Hematopoietic multipotent progenitor cell treated with erythropoietin and hydrocortisone succinate and interleukin-3 and kit ligand, for 15 days (in vitro differentiated cells): Measurements from ENCODE around the gene SLC25A10.

Experiments
- DNase-seq: peaks from one replicate; pipeline ENCODE4 v3.0.0-alpha.2; 2015; ENCODE audit warnings: low spot score

Gene SLC25A10, protein sequence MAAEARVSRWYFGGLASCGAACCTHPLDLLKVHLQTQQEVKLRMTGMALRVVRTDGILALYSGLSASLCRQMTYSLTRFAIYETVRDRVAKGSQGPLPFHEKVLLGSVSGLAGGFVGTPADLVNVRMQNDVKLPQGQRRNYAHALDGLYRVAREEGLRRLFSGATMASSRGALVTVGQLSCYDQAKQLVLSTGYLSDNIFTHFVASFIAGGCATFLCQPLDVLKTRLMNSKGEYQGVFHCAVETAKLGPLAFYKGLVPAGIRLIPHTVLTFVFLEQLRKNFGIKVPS

DNA sequence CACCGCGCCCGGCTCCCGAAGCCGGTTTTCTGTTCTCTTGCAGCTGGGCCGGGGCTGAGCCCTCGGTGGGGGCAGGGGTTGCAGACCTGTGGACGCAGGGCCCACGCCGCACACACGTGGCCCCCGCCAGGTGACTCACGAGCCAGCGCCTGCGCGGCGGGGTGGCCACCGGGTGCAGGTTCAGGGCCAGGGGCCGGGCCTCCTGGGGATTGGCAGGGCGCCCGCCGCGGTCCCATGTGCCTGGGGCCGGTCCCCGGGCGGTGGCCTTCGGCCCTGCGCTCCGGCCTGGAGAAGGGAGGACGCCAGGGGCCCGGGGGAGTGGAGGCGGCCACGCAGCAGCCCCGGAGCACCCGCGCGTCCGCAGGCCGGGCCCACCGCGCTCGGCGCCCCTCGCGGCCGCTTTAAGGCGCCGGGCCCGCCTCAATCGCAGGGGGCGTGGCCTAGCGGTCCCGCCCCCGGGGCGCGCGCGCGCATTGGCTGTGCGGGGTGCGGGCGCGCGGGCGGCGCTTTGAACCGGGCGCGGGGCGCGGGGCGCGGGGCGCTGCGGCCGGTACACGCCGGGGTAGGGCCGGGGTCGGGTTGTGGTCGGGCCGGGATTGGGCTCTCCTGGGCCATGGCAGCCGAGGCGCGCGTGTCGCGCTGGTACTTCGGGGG, at the start of gene SLC25A10:
Gene SLC25A10 (plus strand): TSS at position 471 of the 654 bp plus-strand sequence. CDS start 143 bp downstream, at position 614.
- DNase-seq, result peak; percentile 78

DNA sequence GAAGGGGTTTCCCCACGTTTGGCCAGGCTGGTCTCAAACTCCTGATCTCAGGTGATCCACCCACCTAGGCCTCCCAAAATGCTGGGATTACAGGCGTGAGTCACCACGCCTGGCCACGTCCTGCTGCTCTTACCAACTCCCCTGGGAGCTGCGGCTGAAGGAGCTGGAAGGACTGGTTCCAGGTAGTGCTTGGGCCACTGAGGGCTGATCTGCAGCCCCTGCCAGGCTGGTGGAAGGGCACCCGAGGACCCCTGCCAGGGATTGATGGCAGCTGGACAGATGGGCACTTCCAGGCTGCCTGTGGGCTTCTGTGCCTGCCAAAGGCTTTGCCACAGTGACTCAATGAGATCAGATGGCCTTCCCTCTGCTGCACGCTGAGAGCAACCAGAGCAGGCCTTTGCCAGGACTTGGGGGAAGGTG, 48.0 kb upstream of the SLC25A10 start:
- no peak for DNase-seq

DNA sequence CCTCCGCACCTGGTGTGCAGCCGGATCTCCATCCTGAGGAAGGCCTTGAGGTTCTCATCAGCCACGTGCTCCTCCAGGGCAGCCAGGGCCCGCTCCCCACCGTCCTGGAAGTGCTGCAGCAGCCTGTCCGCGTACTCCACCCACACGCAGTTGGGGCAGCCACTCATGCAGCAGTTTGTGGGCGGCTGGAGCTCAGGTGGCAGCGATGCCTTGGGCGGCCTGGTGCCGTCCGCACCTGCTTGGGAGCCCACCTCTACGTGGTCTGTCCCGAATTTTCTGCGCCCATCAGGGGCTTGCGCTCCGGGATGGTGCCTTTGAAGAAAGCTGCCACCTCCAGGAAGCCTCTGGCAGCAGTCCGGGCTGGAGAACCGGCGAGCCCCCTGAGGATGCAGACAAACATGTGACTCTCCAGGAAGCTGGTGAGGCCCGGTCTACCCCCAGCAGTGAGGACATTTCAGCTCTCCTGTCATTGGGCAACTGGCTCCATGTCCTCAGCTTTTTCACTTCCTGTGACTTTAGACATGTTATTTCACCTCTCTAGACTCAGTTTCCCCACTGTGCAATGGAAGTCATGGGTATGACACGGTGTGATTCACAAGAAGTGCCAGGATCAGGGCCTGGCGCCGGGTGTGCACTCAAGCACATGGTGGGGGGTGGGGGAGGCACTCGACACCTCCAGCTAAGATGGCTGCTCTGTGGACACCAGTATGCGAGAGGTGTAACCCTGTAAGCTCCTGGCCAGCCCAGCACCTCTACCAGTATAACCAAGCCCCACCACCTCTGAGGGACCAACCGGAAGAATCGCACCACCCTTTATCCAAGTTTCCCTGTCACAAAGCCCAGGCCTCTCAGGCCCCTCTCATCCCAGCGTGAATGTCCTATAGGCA, 46.6 kb upstream of the SLC25A10 start:
- peak; percentile 30 for DNase-seq

DNA sequence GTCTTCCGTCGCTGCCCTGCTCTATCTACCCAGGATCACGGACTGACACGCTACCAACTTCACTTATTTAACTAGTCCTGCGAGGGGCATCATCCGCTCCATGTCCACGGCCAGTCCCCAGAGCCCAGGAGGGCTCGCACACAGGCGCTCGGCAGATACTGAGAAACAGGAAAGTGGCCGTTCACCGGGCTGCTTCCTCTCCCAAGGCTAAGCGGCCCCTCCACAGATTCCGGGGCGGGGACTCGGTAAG, 46.1 kb upstream of the SLC25A10 start:
- peak; percentile 15 for DNase-seq

DNA sequence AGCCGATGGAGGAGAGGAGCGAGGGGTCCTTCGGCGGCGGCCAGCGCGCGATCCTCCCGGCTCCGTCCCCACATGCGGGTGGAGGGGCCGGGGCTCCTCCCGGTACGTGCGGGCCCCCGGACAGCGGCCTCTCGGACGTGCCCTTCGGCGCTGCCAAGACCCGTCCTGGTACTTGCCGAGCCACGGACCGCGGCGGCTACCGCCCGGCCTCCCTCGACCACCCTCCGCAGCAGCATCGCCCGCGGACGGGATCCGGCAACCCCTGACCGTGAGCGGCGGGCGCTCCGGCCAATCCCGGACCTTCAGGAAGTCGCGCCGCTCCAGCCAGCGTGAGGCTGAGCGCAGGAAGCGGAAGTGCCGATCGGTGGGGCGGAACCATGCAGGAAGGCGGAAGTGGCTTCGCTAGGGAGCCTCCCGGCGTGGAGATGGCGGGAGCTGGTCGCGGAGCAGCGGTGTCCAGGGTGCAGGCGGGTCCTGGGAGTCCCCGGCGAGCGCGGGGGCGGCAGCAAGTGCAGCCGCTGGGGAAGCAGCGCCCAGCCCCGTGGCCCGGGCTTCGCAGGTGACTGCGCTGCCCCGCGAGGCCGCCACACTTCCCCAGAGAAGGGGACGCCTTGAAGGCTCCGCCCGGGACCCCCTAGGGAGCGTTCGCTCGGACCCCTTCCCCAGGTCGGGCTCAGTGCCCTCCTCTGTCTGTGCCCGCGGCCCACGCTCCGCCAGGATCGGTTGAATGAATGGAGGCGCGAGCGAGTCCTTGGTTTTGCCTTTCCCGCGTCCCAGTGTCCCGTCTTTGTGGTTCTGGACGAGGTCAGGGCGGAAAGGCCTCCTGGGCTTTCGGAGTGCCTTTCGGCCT, 45.5 kb upstream of the SLC25A10 start, which contains the start of the genes CCDC137 and OXLD1:
Gene CCDC137 (plus strand): TSS at position 396 of the 850 bp plus-strand sequence. CDS start 30 bp downstream, at position 426.
Gene OXLD1 (minus strand): TSS at position 264 of the 850 bp plus-strand sequence. CDS start 28 bp downstream, at position 236.
- peak; percentile 94 for DNase-seq

DNA sequence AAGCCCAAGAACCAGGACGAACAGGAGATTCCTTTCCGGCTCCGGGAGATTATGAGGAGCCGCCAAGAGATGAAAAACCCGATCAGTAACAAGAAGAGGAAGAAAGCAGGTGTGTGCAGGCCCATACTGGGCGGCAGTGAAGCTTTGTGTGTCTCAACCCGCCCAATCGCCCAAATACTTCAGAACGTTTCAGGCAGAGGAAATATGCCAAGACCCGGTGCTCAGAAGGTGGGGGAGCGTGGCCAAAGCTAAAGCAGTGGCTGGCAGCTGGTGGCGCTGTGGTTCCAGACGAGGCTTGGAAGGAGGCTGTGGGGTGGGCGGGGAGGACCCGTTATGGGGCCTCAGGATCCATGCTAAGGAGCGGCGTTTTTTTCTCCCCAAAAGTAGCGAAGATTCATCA, 44.3 kb upstream of the SLC25A10 start:
- DNase-seq, result no peak

DNA sequence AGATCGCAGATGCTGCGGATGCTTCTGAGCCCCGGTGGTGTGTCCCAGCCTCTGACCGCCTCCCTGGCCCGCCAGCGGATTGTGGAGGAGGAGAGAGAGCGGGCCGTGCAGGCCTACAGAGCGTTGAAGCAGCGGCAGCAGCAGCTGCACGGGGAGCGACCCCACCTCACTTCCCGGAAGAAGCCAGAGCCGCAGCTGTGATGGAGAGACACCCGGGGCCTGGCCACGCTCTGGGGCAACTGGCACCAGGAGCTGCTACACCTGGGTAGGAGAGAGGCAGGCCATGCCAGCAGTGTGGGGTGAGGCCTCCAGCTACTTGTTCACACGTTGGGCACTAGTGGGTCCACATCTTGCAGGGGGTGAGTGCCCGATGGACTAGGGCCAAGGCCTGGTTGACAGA, 39.6 kb upstream of the SLC25A10 start:
- no peak for DNase-seq

DNA sequence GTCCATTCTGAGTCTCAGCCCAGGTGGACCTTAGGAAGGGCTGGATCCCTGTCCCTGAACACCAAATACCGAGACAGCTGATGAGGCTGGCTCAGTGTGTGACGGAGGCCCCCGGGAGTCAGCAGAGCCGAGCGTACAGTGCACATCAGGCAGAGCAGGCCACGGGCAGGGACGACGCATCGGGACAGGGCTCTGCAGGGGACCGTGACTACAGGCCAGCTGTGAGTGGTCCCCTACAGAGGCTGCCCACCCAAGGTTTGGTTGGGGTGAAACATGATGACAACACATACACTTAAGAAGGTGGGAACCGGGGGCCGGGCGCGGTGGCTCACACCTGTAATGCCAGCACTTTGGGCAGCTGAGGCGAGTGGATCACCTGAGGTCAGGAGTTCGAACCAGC, 39.1 kb upstream of the SLC25A10 start:
- no peak for DNase-seq

DNA sequence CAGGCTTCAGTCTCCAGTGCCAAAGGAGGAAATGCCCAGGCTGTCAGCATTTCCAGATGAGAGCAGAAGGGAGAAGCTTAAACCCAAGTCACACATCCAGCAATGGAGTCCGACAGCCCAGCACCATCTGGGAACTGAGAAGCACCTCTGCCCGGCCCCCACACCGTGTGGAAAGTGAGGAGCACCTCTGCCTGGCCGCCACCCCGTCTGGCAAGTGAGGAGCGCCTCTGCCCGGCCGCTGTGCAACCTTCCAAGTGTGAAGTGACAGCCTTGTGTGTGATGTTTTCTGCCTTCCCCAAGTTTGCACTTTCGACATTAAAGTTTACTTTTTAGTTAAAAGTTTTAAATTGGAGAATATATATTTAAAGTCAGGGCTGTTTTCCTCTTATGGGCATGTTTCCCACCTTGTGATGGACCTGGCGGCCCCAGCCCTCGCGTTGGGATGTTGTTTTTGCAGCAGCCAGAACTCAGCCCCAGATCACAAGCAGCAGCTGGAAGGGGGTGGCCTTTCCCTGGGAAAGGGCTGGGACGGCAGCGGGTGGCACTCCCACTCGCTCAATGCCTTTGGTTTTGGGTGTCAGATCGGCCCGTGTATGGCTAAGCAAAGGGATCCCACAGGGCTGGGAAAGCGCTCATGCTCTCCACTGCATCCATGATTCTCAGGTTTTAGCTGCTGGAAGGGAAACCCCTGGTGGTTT, 38.4 kb upstream of the SLC25A10 start:
- no peak for DNase-seq

DNA sequence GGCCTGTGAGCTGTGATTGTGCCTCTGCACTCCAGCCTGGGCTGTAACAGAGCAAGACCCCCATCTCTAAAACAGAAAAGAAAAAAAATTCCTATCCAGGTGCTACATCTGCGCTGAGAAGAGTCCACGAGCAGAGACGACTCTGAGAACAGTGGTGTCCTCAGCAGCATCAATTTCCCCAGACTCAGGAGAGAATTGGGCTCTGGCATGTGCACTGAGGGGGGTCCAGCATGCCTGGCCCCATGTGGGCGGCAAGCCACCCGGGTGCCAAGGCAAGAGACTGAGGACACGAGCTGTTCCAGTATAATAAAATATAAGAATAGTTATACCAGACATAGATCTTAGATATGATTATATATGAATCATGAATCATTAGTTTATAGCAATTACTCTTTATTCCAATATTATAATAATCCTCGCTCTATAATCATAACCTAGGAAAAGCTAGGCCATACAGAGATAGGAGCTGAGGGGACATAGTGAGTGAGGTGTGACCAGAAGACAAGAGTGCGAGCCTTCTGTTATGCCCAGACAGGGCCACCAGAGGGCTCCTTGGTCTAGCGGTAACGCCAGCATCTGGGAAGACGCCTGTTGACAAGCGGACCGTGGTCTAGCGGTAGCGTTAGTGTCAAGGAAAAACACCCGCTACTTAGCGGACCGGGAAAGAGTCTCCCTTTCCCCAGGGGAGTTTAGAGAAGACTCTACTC, 36.4 kb upstream of the SLC25A10 start:
- DNase-seq, result peak; percentile 42

DNA sequence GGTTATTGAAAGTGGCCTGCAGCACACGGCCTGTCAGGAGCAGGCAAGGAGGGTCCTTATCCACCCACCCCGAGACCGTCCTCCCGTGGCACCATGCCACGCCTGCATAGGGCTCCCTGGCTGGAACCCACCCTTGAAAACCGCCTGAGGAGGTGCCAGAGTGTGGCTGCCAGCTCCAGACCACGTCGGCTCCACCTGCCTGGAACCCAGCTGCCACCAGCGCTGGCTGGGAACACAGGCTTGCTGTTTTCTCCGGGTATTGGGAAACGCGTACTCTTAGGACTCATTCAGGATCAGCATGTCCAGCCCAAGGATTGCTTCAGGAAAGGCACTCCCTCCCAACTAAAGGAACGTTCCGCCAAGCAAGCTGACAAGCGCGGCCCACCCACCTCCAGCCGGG, 35.2 kb upstream of the SLC25A10 start:
- no peak for DNase-seq

DNA sequence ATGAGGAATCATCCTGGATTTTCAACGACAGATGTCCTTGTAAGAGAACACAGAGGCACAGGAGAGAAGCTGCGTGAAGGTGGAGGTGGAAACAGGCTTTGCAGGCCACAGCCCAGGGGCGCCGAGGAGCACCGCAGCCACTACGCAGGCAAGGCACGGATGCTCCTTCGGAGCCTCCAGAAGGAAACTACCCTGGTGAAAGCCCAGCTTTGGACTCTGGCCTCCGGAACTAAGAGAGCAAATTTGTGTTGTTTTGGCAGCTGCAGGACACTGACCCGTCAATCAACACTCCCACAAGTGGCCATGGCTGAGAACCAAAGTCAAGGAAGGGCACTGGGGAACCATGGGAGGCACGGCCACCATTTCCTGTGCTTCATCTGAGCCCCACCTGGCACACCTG, 31.9 kb upstream of the SLC25A10 start:
- DNase-seq, result no peak

DNA sequence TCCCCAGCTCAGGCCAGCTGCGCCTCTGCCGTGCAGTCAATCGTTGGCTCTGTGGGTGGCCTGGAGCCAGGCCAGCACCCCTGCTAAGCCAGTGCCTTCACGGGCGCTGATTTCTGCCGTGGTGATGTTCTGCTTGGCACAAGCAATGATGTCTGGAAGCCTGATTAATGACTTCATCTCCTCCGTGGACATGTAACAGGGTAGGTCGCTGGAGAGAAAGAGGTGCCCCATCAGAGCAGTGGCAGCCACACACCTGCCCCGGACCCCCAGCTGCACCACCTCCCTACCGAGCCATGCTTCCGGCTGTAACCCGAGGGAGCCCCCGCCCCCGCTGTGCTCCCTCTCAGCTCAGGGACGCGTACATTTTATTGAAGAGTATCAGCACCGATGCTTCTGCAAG, 30.4 kb upstream of the SLC25A10 start:
- no peak for DNase-seq

DNA sequence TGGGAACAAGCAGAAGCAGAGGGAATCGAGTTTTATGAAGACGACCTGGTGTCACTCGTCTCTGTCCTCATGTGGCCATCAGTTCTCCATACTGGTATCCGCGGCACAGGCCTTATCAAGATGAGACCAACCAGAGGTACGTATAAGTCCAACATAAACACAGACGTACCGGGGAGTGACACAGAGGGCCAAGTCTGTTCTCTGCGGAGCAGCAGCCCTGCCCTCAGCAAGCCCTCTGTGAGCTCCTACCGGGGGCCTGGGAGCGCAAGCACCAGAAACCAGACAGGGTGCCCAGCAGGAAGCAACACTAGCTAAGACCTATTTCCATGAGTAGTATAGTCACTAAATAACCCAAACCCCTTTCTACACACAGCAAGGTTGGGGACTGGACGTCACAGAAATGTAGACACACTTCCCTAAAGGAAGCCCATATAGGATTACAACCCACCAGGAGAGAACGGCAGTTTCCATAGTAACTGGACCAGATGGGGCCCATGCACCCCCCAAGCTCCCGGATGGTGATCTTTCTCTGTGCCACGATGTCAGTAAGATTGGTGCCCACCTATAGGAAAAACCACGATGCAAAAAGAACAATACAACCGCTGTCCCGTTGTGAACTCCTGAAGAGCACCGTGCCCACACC, 29.4 kb upstream of the SLC25A10 start:
- DNase-seq, result no peak

DNA sequence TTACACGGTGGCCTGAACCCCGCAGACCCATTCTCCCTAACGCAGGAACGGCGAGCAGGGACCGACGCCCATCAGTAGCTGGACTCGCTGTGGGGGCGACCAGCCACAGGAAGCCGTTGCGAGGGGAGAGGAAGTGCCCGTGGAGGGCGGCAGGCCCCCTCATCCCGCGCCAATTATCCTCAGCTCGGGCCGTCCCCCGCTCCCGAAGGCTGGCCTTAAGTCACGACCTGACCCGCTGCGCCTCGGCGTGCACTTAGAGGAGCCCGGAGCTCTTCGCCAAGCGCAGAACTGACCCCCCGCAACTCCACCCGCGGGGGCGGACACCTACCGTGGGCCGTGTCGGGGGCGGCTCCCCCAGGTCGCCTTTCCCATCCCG, 28.9 kb upstream of the SLC25A10 start:
- no peak for DNase-seq

DNA sequence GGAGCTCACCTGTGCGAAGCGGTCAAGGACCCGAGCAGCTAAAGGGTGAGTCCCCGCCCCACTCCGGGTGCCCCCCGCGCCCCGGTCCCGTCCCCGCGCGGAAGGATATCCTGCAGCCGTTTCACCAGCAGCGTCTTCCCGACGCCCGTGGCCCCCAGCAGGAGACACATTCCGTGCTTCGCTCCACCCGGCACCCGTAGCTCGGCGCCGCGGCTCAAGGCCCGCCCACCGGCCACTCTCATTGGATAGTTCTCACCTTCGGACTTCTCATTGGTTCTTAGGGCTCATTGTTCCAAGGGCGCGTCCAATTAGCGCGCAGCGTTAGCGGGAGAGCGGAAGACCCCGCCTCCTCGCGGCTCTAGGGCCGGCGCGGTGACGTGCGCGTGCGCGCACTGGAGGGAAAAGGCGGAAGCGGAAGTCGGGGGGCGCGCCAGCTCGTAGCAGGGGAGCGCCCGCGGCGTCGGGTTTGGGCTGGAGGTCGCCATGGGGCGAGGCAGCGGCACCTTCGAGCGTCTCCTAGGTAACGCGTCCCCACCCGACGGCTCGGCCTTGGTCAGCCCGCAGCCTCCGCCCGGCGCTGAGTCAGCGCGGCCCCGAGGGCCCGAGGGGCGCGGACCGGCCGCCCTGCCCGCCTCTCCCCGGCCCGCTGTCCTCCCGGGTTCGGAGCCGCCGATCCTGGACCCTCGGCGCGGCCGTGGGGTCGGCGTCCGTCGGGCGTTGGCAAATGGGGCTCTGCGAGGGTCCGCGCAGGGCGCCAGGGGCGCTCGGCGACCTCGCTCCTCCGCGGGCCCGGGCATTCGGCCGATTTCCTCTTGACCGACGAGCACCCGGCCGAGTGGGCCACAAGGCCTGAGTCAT, 28.3 kb upstream of the SLC25A10 start, which contains the start of the genes ARL16 and HGS:
Gene ARL16 (minus strand): TSS at position 214 of the 858 bp plus-strand sequence. CDS start 44 bp downstream, at position 170.
Gene HGS (plus strand): TSS at position 428 of the 858 bp plus-strand sequence. CDS start 56 bp downstream, at position 484.
- DNase-seq, result peak; percentile 99

DNA sequence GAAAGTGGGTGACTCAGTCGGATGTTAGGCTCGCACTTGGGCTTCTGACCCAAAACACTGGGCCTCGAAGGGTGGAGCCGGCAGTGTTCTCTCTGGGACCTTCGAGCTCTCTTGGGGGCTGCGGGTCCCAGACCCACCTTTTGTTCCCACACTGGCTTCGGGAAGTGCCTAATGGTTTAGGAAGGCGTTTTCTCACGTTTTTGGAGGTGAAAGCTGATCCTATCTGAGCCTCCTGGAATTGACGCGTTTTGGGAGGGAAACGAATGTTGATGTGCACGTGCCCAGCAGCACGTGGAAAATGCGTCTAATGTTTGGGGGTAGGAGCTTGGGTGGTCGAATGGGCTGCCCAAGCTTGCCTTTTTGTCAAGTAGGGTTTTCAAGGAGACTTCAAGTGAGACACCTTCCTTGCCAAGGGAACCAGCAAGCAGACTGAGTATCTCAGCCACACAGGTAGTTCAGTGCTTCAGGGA, 27.6 kb upstream of the SLC25A10 start:
- DNase-seq, result peak; percentile 51

DNA sequence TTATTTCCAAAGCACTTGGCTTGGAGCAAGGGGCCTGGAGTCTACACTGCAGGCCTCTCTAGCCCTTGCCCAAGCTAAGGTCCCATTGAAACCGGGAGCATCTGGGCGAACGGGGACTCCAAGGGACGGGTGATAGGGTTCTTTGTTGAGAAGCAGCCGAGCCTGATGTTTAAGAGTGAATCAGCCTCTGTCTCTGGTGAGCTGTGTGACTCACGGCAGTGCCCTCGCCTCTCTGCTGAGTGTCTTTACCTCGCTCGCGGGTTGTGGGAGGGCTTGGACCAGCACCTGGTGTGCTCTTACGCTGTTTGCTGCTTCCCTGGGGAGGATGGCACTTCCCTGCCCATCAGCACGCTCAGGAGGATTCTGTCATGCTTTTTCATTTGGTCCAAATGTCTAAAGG, 27.0 kb upstream of the SLC25A10 start:
- no peak for DNase-seq

DNA sequence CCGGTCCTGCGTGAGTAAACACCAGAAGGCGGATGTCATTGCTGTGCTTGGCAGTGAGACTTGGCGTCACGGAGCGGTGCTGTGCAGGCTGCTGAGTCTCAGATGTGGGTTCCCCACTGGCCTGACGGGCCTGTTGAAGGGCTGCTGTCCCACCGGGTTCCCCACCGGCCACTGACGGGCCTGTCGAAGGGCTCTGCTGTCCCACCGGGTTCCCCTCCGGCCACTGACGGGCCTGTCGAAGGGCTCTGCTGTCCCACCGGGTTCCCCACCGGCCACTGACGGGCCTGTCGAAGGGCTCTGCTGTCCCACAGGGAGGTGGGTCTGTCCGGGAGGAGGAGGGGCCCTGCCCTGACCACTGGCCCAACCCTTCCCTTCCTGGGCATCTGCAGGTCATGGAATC, 25.5 kb upstream of the SLC25A10 start:
- no peak for DNase-seq
